DMS 273 treated with DMSO at 0.1 percent for 48 hours (cell line): Measurements from ENCODE around the gene CST3.
A peak's percentile ranks its signal among the peaks of the same experiment; 100 is the strongest.
"Not testable (repeated sequence)": the region's sequence is repeated elsewhere in the genome, so short reads cannot be mapped to it uniquely, and the experiment has no call there.

Experiments used
- DNase-seq: peaks from one replicate; lab custom pipeline; 2025; lab: John Stamatoyannopoulos, UW

The CST3 gene

DNA sequence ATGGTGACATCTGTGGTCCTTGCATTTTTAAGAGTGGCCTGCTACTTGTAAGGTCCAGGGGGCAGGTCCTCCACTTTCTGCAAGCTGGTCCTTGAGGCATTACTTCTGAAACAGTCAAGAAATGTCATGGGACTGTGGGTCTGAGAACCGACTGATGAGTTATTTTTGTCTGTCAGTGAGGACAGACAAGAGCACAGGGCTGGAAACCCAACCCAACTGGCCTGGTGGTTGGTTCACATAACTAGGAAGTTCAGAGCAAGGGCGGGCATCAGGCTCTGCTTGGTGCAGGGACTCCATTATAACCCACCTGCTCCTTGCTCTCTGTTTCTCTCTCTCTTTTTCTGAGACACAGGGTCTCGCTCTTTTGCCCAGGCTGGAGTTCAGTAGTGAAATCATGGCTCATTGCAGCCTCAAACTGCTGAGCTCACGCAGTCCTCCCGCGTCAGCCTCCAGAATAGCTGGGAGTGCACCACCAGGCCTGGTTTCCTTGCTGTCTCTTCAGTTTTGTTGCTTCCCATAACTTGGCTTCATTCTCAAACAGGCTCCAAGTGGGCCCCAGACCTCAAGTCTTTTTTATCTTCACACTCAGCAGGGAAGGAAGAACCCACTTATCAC, 9.2 kb downstream of the CST3 start:
- DNase-seq = no peak

DNA sequence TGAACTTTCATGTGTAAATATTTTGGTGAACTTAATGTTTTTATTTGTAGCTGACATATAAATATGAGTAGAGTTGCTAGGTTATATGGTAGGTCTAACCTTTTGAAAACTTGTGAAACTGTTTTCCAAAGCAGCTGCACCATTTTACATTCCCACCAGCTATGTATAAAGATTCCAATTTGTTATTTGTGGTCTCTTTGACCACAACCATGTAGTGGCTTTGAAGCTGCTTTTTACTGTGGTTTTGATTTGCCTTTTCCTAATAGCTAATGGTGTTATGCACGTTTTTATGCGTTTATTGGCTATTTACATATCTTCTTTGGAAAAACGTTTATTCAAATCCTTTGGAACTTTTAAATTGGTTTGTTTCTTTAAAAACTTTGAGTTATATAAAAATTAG, 10.3 kb downstream of the CST3 start:
- no peak for DNase-seq

DNA sequence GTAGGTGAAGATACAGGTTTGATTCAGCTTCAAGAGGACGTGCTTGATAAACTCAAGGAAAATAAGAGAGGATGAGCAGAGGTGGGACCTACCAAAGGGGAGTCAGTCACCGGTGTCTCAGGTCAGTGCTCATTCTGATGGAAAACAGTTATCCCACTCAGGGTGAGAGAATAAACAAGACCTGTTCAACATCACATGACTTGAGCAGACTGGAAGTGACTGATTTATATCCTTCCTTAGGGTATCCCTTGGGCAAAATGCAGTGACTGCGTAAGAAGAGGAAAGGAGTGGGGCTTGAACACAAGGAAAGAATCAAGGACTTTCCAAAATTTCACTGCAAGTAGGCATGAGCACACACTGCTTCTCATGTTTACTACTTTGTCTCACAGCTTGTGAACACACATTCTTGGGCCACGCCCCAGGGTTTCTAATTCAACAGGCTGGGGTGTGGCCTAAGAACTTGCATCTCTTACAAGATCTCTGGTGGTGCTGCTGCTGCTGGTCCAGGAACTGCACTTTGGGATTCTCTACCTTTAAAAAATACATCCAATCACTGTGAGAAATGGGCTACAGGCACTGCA, 11.6 kb downstream of the CST3 start:
- no peak for DNase-seq

DNA sequence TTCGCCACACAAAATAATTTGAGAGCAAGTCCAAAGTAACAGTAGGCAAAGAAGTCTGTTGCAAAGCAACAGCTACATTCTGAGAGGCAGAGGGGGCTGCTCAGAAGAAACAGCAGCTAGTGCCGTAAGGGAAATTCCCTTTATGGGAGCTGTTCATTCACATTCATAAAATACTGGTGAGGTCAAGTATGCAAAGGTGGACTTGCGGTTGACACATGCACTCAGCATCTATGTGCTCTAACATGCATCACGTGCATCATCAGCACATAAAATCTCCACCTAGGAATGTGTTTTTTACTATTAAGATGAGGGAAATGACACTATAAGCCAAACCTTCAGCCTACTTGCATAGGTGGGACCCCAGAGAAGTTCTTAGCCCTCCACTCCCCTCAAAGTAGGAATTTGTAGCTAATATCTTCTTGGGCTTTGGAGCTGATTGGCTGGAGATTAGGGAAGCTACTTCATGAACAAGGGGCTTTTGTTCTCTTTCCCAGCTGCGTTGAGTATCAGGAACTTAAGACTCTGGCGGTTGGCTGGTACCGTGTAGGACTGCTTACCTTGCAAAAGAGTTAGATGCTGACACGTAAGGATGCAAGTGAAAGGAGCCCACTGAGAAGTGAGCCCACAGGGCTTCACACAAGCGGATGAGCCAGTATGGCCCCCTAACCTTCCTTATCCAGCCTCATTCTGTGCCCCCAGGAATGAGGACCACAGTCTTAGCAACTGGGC, 12.4 kb downstream of the CST3 start:
- DNase-seq = no peak

DNA sequence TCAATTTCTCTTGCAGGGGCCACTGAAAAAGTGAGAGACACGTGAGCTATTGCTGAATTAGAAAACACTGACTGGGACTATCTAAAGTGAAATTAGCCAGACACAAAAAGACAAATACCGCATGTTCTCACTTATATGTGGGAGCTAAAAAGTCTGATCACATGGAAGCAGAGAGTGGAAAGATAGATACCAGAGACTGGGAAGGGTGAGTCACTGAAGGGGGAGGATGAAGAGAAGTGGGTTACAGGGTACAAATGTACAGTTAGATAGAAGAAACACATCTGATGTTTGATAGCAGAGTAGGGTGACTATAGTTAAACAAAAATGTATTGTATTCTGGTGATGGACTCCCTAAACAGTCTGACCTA, 13.4 kb downstream of the CST3 start:
- no peak for DNase-seq

DNA sequence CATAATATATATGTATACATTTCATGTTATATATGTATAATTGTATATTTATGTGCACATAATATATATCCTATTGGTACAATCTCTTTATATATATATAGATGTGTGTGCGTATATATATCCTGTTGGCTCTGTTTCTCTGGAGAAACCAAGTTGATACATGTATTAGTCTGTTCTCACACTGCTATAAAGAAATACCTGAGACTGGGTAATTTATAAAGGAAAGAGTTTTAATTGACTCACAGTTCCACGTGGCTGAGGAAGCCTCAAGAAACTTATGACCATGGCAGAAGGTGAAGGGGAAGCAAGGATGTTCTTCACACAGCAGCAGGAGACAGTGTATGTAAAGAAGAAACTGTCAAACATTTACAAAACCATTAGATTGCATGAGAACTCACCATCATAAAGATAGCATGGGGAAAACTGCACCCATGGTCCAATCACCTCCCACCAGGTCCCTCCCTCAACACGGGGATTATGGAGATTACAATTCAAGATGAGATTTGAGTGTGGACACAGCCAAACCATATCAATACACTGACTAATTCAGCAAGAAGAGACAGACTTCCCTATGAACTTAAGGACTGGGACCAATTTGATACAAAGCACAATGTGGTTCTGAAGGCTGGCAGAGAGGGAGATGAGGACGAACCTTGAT, 14.0 kb downstream of the CST3 start:
- DNase-seq = no peak

DNA sequence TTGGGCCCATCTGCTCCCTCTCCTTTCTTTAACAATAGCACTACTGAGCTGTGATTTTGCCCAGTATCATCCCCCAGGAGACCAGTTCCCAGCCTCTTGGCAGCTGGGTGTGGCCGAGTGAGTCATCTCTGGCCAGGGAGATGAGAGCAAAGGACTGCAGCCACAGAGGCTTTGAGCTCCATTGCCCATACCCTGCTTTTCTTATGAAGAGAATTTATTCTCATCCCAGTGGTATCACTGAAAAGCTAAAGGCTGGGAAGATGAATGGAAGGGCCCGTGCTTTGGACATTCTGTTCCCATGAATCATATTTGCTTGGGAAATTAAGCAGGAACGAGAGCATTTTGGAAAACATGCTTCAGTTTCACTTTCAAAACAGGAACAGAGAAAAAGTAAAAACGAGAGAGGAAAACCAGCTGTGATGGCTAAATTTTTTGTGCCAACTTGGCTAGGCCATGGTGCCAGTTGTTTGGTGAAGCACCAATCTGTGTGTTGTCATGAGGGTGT, 14.9 kb downstream of the CST3 start:
- DNase-seq = peak; percentile 44

DNA sequence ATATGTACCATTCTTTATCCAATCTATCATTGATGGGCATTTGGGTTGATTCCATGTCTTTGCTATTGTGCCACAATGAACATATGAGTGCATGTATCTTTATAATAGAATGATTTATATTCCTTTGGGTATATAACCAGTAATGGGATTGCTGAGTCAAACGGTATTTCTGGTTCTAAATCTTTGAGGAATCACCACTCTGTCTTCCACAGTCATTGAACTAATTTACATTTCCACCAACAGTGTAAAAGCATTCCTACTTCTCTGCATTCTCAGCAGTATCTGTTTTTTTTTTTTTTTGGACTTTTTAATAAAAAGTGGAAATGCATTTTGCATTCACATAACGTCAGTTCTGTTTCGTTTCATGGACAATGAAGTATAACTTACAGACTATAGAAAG, 15.4 kb downstream of the CST3 start:
- not testable (repeated sequence) for DNase-seq

DNA sequence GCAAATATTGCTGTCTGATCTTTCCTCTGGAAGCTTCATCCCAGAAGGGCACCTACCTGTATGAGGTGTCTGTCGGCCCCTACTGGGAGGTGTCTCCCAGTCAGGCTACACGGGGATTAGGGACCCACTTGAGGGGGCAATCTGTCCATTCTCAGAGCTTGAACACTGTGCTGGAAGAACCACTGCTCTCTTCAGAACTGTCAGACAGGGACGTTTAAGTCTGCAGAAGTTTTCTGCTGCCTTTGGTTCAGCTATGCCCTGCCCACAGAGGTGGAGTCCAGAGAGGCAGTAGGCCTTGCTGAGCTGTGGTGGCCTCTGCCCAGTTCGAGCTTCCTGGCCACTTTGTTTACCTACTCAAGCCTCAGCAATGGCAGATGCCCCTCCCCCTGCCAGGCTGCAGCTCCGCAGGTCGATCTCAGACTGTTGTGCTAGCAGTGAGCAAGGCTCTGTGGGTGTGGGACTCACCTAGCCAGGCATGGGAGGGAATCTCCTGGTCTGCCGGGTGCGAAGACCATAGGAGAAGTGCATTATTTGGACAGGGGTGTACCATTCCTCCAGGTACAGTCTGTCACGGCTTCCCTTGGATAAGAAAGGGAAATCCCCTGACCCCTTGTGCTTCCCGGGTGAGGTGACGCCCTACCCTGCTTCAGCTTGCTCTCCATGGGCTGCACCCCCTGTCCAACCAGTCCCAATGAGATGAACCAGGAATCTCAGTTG, 16.9 kb downstream of the CST3 start:
- DNase-seq = not testable (repeated sequence)

DNA sequence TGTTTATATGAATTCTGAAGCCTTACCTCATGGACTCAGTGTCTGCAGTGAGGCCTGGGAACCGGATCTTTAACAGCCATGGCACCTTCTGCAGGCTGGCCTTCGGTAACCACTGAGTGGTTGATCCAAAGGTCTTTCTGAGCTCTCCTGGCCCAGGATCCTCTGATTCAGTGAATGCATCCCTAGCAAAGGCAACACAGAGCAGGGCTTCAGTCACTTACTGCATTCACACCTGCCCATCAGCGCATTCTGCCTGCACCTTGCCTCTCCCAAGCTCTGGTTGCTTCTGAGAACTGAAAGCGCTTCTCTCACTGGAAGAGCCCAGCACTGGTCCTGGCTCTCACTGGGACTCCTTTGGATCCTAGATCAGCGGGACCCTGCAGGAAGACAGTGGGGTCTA, 23.6 kb downstream of the CST3 start:
- no peak for DNase-seq

DNA sequence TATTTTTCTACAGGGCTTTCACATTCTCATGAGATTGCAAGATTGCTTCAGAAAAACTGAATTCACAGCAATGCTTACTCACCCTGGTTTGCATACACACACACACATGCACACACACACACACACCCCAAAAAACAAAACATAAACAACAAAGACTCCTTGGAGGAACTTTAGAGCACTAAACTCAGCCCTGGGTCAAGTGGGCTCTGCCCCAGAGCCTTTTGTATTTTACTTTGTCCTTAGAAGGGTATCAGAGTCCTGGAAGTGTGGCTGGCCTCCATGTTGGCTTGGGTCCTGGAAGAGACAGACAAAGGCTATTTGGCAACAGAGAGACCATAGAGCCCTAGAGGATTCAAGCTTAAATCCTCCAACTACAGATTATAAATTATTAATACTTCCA, 24.1 kb downstream of the CST3 start:
- no peak for DNase-seq

DNA sequence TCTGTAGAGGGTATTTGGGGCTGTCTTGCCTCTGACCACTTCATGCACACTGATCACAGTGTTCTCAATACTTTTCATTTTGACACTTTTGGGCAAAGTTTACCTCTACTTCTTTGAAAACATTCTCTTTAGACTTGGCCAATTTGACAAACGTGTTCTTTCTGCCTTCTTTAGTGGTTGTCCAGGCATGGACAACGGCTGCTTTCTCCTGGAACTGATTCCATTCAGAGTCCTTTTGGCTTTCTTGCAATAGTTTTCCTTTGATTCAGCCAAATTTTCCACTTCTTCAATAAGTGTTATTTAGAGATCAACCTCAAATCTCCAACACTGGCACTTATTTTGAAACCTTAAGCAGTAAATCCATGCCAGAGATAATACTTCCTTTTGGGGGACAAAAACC, 25.4 kb downstream of the CST3 start:
- DNase-seq = no peak

DNA sequence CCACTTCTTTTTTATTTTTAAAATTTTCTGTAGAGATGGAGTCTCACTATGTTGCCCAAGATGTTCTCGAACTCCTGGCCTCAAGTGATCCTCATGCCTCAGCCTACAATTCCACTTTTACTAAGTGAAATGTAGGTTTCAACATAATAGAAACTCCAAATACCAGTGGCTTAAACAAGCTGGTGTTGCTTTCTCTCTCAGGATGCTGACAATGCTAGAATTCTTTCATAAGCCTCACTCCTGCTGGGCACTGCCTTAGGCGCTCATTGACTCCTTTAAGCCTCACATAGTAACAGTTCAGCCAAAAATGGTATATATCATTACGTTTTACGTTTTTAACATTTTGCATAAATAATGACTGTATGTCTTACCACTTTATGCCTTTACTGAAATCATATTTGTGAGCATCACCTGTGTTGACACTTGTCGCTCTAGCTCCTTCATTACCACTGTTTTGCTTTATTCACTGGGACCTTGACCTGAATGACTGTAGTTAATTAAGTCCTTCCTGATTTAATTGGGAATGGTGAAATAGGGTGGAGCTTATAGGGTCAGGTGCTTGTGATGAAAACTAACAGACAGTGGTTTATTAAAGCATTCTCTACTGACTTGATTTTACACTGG, 28.2 kb downstream of the CST3 start:
- DNase-seq = no peak

DNA sequence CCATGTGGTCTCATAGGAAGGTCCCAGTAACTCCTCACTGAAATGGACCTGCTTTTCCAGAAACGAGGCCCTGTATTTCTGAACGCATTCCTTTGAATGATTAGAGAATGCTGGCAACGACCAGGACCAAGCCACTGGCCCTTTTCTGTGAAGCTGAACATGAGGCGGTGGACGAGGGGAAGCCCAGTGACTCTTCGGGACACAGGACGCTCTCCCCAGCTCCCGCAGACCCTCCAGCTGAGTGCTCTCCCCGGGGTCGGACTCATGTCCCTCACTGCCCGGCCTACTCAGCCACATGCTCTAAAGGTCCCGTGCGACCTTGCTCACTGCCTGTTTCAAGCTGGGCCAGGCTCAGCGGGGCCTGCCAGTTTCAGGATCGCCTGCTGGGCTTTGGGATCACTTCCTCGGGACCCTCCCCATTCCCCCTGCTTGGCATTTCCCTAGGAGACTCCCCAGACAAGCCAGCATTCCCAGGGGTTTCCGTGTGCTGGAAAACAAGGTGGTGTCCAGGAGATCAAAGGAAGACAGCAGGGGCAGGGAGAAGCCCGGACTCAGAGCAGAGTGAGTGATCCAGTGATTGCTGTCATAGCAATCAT, 29.4 kb downstream of the CST3 start:
- no peak for DNase-seq

DNA sequence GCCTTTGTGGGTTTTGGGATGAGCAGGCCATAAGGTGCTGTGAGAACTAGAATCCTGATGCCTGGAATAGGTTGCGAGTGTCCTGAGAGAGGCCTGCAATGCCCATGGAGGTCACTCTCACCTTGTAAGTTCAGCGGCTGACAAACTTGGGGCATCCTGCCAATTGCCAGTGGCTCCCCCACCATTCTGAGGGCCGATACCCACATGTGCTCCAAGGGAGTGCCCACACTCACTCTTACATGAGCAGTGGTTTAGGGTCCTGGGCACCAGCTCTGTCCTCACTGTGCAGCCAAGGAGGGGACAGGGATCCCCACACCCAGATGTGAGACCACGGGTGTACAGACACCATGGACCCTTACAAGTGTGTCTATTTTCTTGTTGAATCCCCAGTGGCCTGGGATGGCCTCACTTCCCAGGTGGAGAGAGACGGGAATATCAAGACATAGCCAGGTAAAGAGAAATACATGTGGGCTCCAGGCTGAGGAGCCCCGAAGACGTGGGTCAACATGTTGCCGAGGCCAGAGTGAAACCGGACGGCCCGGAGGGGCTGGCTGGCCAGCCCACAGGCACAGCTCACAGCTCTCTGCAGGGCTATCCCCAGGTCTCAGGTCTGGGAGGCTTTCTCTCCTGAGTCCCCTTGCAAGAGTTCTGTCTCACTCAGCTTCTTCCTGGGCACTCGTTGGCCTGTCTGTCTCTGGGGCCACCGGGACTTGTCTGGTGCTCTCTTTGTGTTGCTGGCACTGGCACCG, 30.1 kb downstream of the CST3 start:
- no peak for DNase-seq

DNA sequence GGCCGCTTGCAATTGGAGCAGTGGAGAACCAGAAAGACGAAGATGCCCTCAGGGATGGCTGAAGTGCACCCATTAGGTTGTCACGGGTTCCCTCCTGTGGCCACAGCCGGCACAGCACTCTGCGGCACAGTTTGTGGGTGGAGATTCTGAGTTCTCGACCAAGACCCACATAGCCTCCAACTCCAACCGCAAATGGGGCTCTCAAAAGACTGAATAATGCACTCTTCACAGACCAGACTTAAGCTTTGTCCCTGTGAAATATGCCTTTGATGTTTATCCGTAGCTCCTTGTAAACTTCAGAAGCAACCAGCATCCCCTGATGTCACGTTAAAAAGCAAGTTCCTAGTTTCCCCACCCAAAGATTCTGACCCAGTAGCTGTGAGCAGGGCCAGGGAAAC, 31.1 kb downstream of the CST3 start:
- DNase-seq = peak; percentile 49

DNA sequence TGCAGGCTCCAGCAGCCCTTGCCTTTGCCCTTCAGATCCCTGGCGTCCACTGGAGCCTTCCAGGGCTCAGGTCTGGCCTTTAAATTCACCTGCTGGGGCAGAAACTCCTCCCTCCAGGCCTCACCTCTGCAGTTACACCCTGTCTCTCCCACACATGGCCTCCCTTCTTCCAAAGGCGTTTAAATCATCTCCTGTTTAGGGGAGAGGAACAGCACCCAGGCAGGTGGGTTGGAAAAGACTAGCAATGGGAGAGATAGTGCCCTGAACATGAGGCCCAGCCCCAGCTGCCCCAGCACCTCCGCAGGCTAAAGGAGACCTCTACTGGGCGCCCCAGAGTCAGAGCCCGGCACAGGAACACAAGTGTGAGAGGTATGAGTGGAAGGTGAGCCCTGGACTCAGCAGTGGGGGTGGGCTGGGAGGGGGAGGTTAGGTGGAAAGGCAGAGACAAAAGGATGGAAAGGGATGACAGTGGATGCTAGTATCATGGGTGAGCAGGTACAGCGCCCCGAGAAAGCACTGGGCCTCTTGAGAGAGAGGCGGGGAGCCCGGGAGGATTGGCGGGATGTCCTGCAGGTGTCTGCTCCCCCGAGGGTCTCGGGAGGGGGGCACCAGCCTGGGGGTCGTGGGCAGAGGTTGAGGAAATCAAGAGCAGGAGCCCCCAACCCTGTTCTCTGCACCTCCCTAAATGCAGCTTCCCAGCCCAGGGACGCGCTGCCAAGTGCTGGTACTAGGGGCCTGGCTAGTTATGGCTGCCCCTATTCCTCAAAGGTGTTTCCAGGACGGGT, 31.7 kb downstream of the CST3 start, which contains the start of gene CST9:
Gene CST9, minus strand, starts transcription at position 51 of the 785 bp plus-strand sequence. CDS start 53 bp downstream, outside the sequence.
- no peak for DNase-seq

DNA sequence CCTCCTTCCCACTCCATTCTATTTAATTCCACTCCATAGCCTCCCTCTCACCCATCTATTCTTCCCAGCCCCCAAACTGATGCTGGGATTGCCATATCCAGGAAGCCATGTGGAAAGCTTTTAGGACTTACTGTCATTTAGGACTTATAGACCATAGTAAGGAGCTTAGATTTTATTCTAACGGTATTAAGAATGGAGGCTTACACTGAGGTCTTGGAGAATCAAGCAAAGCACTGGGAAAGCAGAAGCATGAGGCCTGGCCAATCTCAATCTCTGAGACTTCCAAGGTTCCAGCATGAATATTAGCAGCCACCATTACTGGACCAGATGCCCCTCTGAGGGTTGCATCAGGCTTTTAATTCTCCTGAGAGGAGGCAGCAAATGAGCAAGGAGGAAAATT, 33.4 kb downstream of the CST3 start:
- DNase-seq = no peak

DNA sequence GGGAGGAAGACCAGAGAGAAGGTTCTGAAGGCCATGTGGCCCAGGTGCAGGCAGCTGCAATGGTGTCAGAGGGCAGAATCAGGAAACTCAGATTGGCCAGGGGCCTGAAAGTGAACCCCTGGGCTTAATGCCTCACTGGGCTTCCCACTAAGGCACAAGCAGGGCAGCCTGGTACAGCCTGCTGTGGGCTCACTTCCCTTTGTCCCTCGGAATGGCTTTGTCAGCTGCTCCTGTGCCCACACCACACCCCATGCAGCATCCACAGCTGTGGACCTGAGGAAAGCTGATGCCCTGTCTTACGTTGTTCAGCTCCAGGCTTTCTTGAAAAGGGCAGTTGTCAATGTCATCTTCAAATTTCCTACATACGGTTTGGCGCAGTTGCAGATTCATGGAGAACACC, 34.4 kb downstream of the CST3 start:
- DNase-seq = no peak

DNA sequence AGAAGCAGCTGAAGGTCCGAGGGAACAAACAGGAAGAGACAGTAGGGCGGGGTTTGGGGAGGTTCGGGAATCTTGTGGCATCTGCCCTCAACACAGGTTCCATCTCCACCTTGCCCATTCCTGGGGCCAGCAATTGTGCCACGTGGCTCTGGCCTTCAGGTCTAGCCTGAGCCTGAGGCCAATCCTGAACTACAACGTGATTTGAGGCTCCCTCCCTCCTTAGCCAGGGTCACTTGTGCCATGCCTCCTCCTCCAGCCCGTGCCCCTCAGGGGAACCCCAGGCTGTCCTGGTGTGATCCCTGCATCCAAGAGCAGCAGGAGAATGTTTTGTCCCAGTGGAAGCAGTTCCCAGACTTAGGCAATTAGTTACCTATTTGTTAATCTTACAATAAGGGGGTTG, 35.1 kb downstream of the CST3 start:
- DNase-seq = no peak
